Measurements from ENCODE around the gene DOC2A. TPM values are rescaled to one million over a fixed set of nuclear protein-coding genes. Genes with fewer than 3 reads are reported as not detected.

The DOC2A gene
- total and polyA plus RNA-seq, 2 donors from 2014 or later = 1.9 to 3.5 TPM

GRCh38 chr16:30026449-30026848, 15.6 kb upstream of the DOC2A start:
- TF ChIP-seq CTCF (IDR thresholded peaks at IDR 0.05; ENCODE audit: borderline replicate concordance, extremely low read depth, insufficient read depth) = no peak
- Histone ChIP-seq H3K27ac (ENCODE audit: low read depth in 2 of 2, low read length in 2 of 2) (no peak overlapping the region), H3K27me3 (ENCODE audit: control insufficient read depth, insufficient read depth, low read length) (no peaks in the 10 kb centered on the region), H3K36me3 (ENCODE audit: control insufficient read depth in 2 of 3, insufficient read depth in 3 of 3, low read length in 3 of 3) (no peaks in the 10 kb centered on the region), H3K4me3 (ENCODE audit: low read length in 3 of 3) (no peak overlapping the region), H3K4me1 (ENCODE audit: control insufficient read depth in 2 of 3, insufficient read depth in 2 of 3, low read depth in 1 of 3, low read length in 3 of 3) (peaks cover 0 to 3% (median 0%) of the 10 kb centered on the region in 3 donors), H3K9ac (ENCODE audit: low read length in 3 of 3) (no peak overlapping the region), H3K9me3 (ENCODE audit: control insufficient read depth in 2 of 3, insufficient read depth in 1 of 3, low read length in 3 of 3) (no peaks in the 10 kb centered on the region)
- FAIRE-seq (no peak), DNase-seq (no peak)
- intact Hi-C loops (cut with DNase I) = no loop called here

- no peak for FAIRE-seq
- intact Hi-C loops (cut with DNase I) = no loop called here
- H3K27me3 ChIP-seq (ENCODE audit: control insufficient read depth, insufficient read depth, low read length) = no peaks in the 10 kb centered on the region
These were observed 14.7 kb upstream of the DOC2A start for GRCh38 chr16:30025574-30025973.

GRCh38 chr16:30025156-30025555, 14.3 kb upstream of the DOC2A start:
- H3K9me3 ChIP-seq (ENCODE audit: control insufficient read depth in 2 of 3, insufficient read depth in 1 of 3, low read length in 3 of 3) = no peaks in the 10 kb centered on the region
- no peak for FAIRE-seq
- H3K27me3 ChIP-seq (ENCODE audit: control insufficient read depth, insufficient read depth, low read length) = no peaks in the 10 kb centered on the region
- H3K36me3 ChIP-seq (ENCODE audit: control insufficient read depth in 2 of 3, insufficient read depth in 3 of 3, low read length in 3 of 3) = no peaks in the 10 kb centered on the region
- H3K4me1 ChIP-seq (ENCODE audit: control insufficient read depth in 2 of 3, insufficient read depth in 2 of 3, low read depth in 1 of 3, low read length in 3 of 3) = peaks cover 0 to 8% (median 0%) of the 10 kb centered on the region in 3 donors
- no peak for DNase-seq
- TF ChIP-seq CTCF (IDR thresholded peaks at IDR 0.05; ENCODE audit: borderline replicate concordance, extremely low read depth, insufficient read depth) = no peak
- no peak overlapping the region for H3K4me3 ChIP-seq (ENCODE audit: low read length in 3 of 3)
- no peak overlapping the region for H3K27ac ChIP-seq (ENCODE audit: low read depth in 2 of 2, low read length in 2 of 2)
- intact Hi-C loops (cut with DNase I) = no loop called here
- H3K9ac ChIP-seq (ENCODE audit: low read length in 3 of 3) = no peak overlapping the region

More at GRCh38 chr16:30025574-30025973, 14.7 kb upstream of the DOC2A start:
- peaks cover 0 to 8% (median 0%) of the 10 kb centered on the region in 3 donors for H3K4me1 ChIP-seq (ENCODE audit: control insufficient read depth in 2 of 3, insufficient read depth in 2 of 3, low read depth in 1 of 3, low read length in 3 of 3)
- no peaks in the 10 kb centered on the region for H3K36me3 ChIP-seq (ENCODE audit: control insufficient read depth in 2 of 3, insufficient read depth in 3 of 3, low read length in 3 of 3)
- H3K9ac ChIP-seq (ENCODE audit: low read length in 3 of 3) = no peak overlapping the region
- H3K27ac ChIP-seq (ENCODE audit: low read depth in 2 of 2, low read length in 2 of 2) = no peak overlapping the region
- H3K4me3 ChIP-seq (ENCODE audit: low read length in 3 of 3) = no peak overlapping the region
- H3K9me3 ChIP-seq (ENCODE audit: control insufficient read depth in 2 of 3, insufficient read depth in 1 of 3, low read length in 3 of 3) = no peaks in the 10 kb centered on the region
- DNase-seq = peak in 1 of 5 donors; percentile 69
- TF ChIP-seq CTCF (IDR thresholded peaks at IDR 0.05; ENCODE audit: borderline replicate concordance, extremely low read depth, insufficient read depth) = no peak

- peaks cover 0 to 8% (median 0%) of the 10 kb centered on the region in 3 donors for H3K4me1 ChIP-seq (ENCODE audit: control insufficient read depth in 2 of 3, insufficient read depth in 2 of 3, low read depth in 1 of 3, low read length in 3 of 3)
- no peak for DNase-seq
- no peak overlapping the region for H3K9ac ChIP-seq (ENCODE audit: low read length in 3 of 3)
- TF ChIP-seq CTCF (IDR thresholded peaks at IDR 0.05; ENCODE audit: borderline replicate concordance, extremely low read depth, insufficient read depth) = no peak
- no peaks in the 10 kb centered on the region for H3K27me3 ChIP-seq (ENCODE audit: control insufficient read depth, insufficient read depth, low read length)
- H3K27ac ChIP-seq (ENCODE audit: low read depth in 2 of 2, low read length in 2 of 2) = no peak overlapping the region
- H3K9me3 ChIP-seq (ENCODE audit: control insufficient read depth in 2 of 3, insufficient read depth in 1 of 3, low read length in 3 of 3) = no peaks in the 10 kb centered on the region
- intact Hi-C loops (cut with DNase I) = no loop called here
- no peaks in the 10 kb centered on the region for H3K36me3 ChIP-seq (ENCODE audit: control insufficient read depth in 2 of 3, insufficient read depth in 3 of 3, low read length in 3 of 3)
- no peak for FAIRE-seq
- no peak overlapping the region for H3K4me3 ChIP-seq (ENCODE audit: low read length in 3 of 3)
These were observed 13.6 kb upstream of the DOC2A start for GRCh38 chr16:30024451-30024850.

Data from kidney (tissue), 14 donors.